Measurements from ENCODE around the gene LRFN4.

Gene LRFN4

GRCh38 chr11:66887526-66887925 lies 30.7 kb downstream of the LRFN4 start:
- H3K4me3 ChIP-seq (ENCODE audit: low read depth, low read length): no peak overlapping the region

GRCh38 chr11:66888282-66888681 lies 31.4 kb downstream of the LRFN4 start:
- H3K4me3 ChIP-seq (ENCODE audit: low read depth, low read length): no peak overlapping the region

- H3K4me3 ChIP-seq (ENCODE audit: low read depth, low read length): no peak overlapping the region
Measured at GRCh38 chr11:66889960-66890359, 33.1 kb downstream of the LRFN4 start.

GRCh38 chr11:66891851-66892660 lies 35.2 kb downstream of the LRFN4 start:
- H3K4me3 ChIP-seq (ENCODE audit: low read depth, low read length): no peak overlapping the region

GRCh38 chr11:66892911-66893310 lies 36.0 kb downstream of the LRFN4 start:
- no peak overlapping the region for H3K4me3 ChIP-seq (ENCODE audit: low read depth, low read length)

GRCh38 chr11:66894141-66894540 lies 37.3 kb downstream of the LRFN4 start:
- H3K4me3 ChIP-seq (ENCODE audit: low read depth, low read length): no peak overlapping the region

- H3K4me3 ChIP-seq (ENCODE audit: low read depth, low read length): no peak overlapping the region
Measured at GRCh38 chr11:66901964-66902390, 45.1 kb downstream of the LRFN4 start.

- no peak overlapping the region for H3K4me3 ChIP-seq (ENCODE audit: low read depth, low read length)
Measured at GRCh38 chr11:66902486-66903177, 45.8 kb downstream of the LRFN4 start.

GRCh38 chr11:66904055-66904454 lies 47.2 kb downstream of the LRFN4 start:
- H3K4me3 ChIP-seq (ENCODE audit: low read depth, low read length): no peak overlapping the region

GRCh38 chr11:66904561-66904960 lies 47.7 kb downstream of the LRFN4 start:
- H3K4me3 ChIP-seq (ENCODE audit: low read depth, low read length): no peak overlapping the region

- no peak overlapping the region for H3K4me3 ChIP-seq (ENCODE audit: low read depth, low read length)
Measured at GRCh38 chr11:66904981-66905521, 48.2 kb downstream of the LRFN4 start.

GRCh38 chr11:66905631-66906030 lies 48.8 kb downstream of the LRFN4 start:
- no peak overlapping the region for H3K4me3 ChIP-seq (ENCODE audit: low read depth, low read length)

- H3K4me3 ChIP-seq (ENCODE audit: low read depth, low read length): no peak overlapping the region
Measured at GRCh38 chr11:66906061-66906733, 49.3 kb downstream of the LRFN4 start.

GRCh38 chr11:66907751-66908630 lies 51.1 kb downstream of the LRFN4 start:
- no peak overlapping the region for H3K4me3 ChIP-seq (ENCODE audit: low read depth, low read length)

GRCh38 chr11:66909181-66909580 lies 52.3 kb downstream of the LRFN4 start:
- no peak overlapping the region for H3K4me3 ChIP-seq (ENCODE audit: low read depth, low read length)

- H3K4me3 ChIP-seq (ENCODE audit: low read depth, low read length): no peak overlapping the region
Measured at GRCh38 chr11:66910016-66910415, 53.2 kb downstream of the LRFN4 start.

Measured in iPS-11a (cell line).